OCI-LY7 (cell line): ENCODE measurements around the gene CORO1C.

Source experiments
- CTCF ChIP-seq: fragments of 200-600 bp; sonication (generic); conservative IDR thresholded peaks from 2 replicates; pipeline ENCODE4 v1.5.1; 2014; ENCODE audit warnings: mild to moderate bottlenecking, antibody characterized with exemption, low read length, moderate library complexity, mixed read lengths
- EZH2phosphoT487 ChIP-seq: fragments of 200-600 bp; sonication (generic); IDR thresholded peaks from 2 replicates; pipeline ENCODE4 v1.6.1; 2018; ENCODE audit warnings: low read depth, borderline replicate concordance, mild to moderate bottlenecking, mixed run types, antibody characterized with exemption, low read length, moderate library complexity, mixed read lengths

GRCh38 chr12:108668063-108668462 is 63.3 kb downstream of the CORO1C start:
- TF ChIP-seq CTCF (no peak), EZH2phosphoT487 (no peak)
